Gastroesophageal sphincter (tissue), 3 donors: ENCODE data around the gene LTBP1.

ENCODE experiments used
- POLR2AphosphoS5 ChIP-seq: sonication (generic); formaldehyde crosslinking; IDR thresholded peaks from one replicate; pipeline ENCODE4 v1.6.1; 2017; ENCODE audit warnings: antibody characterized with exemption
- TF ChIP-seq, protein P1 (sequence below), 4 experiments: fragments of 200-600 bp in 2 of 4; fragments of 450-650 bp in 2 of 4; sonication (generic) in 1 of 4; IDR thresholded peaks; one replicate each; pipeline ENCODE4 v1.5.1; 2017 to 2019; ENCODE audit warnings: antibody characterized with exemption in 4 of 4, mild to moderate bottlenecking in 2 of 4, moderate library complexity in 2 of 4

GRCh38 chr2:33354981-33355380 lies 408.2 kb downstream of the LTBP1 start:
- no peak for TF ChIP-seq POLR2AphosphoS5
- TF ChIP-seq, protein P1, sequence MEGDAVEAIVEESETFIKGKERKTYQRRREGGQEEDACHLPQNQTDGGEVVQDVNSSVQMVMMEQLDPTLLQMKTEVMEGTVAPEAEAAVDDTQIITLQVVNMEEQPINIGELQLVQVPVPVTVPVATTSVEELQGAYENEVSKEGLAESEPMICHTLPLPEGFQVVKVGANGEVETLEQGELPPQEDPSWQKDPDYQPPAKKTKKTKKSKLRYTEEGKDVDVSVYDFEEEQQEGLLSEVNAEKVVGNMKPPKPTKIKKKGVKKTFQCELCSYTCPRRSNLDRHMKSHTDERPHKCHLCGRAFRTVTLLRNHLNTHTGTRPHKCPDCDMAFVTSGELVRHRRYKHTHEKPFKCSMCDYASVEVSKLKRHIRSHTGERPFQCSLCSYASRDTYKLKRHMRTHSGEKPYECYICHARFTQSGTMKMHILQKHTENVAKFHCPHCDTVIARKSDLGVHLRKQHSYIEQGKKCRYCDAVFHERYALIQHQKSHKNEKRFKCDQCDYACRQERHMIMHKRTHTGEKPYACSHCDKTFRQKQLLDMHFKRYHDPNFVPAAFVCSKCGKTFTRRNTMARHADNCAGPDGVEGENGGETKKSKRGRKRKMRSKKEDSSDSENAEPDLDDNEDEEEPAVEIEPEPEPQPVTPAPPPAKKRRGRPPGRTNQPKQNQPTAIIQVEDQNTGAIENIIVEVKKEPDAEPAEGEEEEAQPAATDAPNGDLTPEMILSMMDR (IDR thresholded peaks at IDR 0.05): no peak
